ENCODE data around the gene BRD3. TPM values are rescaled to one million over a fixed set of nuclear protein-coding genes. Genes with fewer than 3 reads are reported as not detected.

BRD3 gene
- total RNA-seq, 1 experiment from 2014 or later, result 25.6 TPM

GRCh38 chr9:133981958-133982681 lies 85.7 kb downstream of the BRD3 start:
- Mint-ChIP-seq H3K27ac (ENCODE audit: low read depth, unreplicated experiment) (no peak overlapping the region), H3K9me3 (ENCODE audit: unreplicated experiment) (no peaks in the 10 kb centered on the region), H3K36me3 (ENCODE audit: insufficient read depth, unreplicated experiment) (peaks cover 15% of the 10 kb centered on the region), H3K4me1 (ENCODE audit: insufficient read depth, unreplicated experiment) (peaks cover 11% of the 10 kb centered on the region), H3K27me3 (ENCODE audit: insufficient read depth, unreplicated experiment) (no peaks in the 10 kb centered on the region), H3K4me3 (ENCODE audit: unreplicated experiment) (no peak overlapping the region)
- ChIA-PET CTCF (no interaction called here), POLR2A (no interaction called here)
- TF ChIP-seq CTCF (IDR thresholded peaks at IDR 0.05; ENCODE audit: unreplicated experiment), result no peak
- BruUV-seq (replicated peaks), result no TSS peak
- no peak for DNase-seq (ENCODE audit: unreplicated experiment)
- intact Hi-C loops (cut with micrococcal nuclease), result no loop called here

DNA sequence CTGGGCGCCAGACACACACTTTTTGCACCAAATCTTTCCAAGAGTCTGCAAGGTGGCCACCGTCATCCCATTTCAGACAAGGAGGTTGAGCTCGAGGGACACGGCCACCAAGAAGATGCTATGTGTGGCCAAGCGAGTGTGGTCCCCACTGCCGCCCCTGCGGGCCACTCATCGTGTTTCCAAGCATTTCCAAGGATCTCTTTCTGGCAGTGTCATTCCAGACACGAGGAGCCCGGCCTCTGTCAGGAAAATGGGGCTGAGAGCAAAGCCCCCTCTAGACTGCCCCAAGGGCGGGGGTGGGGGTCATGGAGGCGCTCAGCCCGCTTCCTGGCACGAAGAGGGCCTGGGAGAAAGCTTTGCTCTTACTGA lies 86.3 kb downstream of the BRD3 start:
- H3K27ac Mint-ChIP-seq (ENCODE audit: low read depth, unreplicated experiment), result no peak overlapping the region

GRCh38 chr9:133980864-133981588 lies 86.8 kb downstream of the BRD3 start:
- peaks cover 11% of the 10 kb centered on the region for H3K36me3 Mint-ChIP-seq (ENCODE audit: insufficient read depth, unreplicated experiment)
- no peak overlapping the region for H3K4me3 Mint-ChIP-seq (ENCODE audit: unreplicated experiment)
- intact Hi-C loops (cut with micrococcal nuclease), result no loop called here
- CTCF ChIA-PET, result interaction anchor here (0.6 kb wide), 1 partner anchor 8 kb away, joined by 3 read pairs; no protein-coding TSS in a partner anchor
- TF ChIP-seq CTCF (IDR thresholded peaks at IDR 0.05; ENCODE audit: unreplicated experiment), result no peak
- no peaks in the 10 kb centered on the region for H3K9me3 Mint-ChIP-seq (ENCODE audit: unreplicated experiment)
- no peak for DNase-seq (ENCODE audit: unreplicated experiment)
- no TSS peak for BruUV-seq (replicated peaks)
- no peaks in the 10 kb centered on the region for H3K27me3 Mint-ChIP-seq (ENCODE audit: insufficient read depth, unreplicated experiment)
- POLR2A ChIA-PET, result no interaction called here
- H3K27ac Mint-ChIP-seq (ENCODE audit: low read depth, unreplicated experiment), result no peak overlapping the region
- H3K4me1 Mint-ChIP-seq (ENCODE audit: insufficient read depth, unreplicated experiment), result peaks cover 6% of the 10 kb centered on the region

More for the DNA sequence above, 86.3 kb downstream of the BRD3 start:
- no peaks in the 10 kb centered on the region for H3K27me3 Mint-ChIP-seq (ENCODE audit: insufficient read depth, unreplicated experiment)
- H3K36me3 Mint-ChIP-seq (ENCODE audit: insufficient read depth, unreplicated experiment), result peaks cover 15% of the 10 kb centered on the region
- H3K4me1 Mint-ChIP-seq (ENCODE audit: insufficient read depth, unreplicated experiment), result peaks cover 8% of the 10 kb centered on the region
- H3K9me3 Mint-ChIP-seq (ENCODE audit: unreplicated experiment), result no peaks in the 10 kb centered on the region
- intact Hi-C loops (cut with micrococcal nuclease), result no loop called here
- ChIA-PET POLR2A (no interaction called here), CTCF (interaction anchor here (0.6 kb wide), 1 partner anchor 8 kb away, joined by 3 read pairs; no protein-coding TSS in a partner anchor)
- DNase-seq (ENCODE audit: unreplicated experiment), result no peak
- BruUV-seq (replicated peaks), result no TSS peak
- H3K4me3 Mint-ChIP-seq (ENCODE audit: unreplicated experiment), result no peak overlapping the region
- TF ChIP-seq CTCF (IDR thresholded peaks at IDR 0.05; ENCODE audit: unreplicated experiment), result no peak

Other genes starting within 250 kb of the BRD3 start
- 29.9 and 31.0 TPM in 2 replicates for gene VAV2, start 75.7 kb downstream of the BRD3 start, total RNA-seq (2022)
- 13.3 and 15.2 TPM in 2 replicates for gene BRD3OS, start 42.5 kb downstream of the BRD3 start, total RNA-seq (2022)
- 36.5 and 43.8 TPM in 2 replicates for gene WDR5, start 68.1 kb upstream of the BRD3 start, total RNA-seq (2022)
- gene RNU6ATAC, start 96.5 kb upstream of the BRD3 start, total RNA-seq (2022), result 21.0 and 53.3 TPM in 2 replicates